Astrocyte of the cerebellum (primary cell): Measurements from ENCODE around the gene MZT1.

Source experiments
- DNase-seq: peaks from one replicate; pipeline ENCODE4 v3.0.0-alpha.2; 2011; ENCODE audit warnings: low read depth
- H3K4me3 ChIP-seq: 2 replicates; pipeline ENCODE4 v1.5.1; 2011; ENCODE audit warnings: mild to moderate bottlenecking, low read depth, low read length, moderate library complexity
- CTCF ChIP-seq: IDR thresholded peaks from 2 replicates; pipeline ENCODE4 v1.5.1; 2012; ENCODE audit warnings: low read length, low read depth, moderate library complexity, mild to moderate bottlenecking; ENCODE audit errors: missing control alignments
- in situ Hi-C: cut with HindIII; loops from 2 replicates; pipeline ENCODE4 v1.10.0; 2017; ENCODE audit warnings: low sequenced_read_pairs

MZT1 gene, protein sequence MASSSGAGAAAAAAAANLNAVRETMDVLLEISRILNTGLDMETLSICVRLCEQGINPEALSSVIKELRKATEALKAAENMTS

DNA sequence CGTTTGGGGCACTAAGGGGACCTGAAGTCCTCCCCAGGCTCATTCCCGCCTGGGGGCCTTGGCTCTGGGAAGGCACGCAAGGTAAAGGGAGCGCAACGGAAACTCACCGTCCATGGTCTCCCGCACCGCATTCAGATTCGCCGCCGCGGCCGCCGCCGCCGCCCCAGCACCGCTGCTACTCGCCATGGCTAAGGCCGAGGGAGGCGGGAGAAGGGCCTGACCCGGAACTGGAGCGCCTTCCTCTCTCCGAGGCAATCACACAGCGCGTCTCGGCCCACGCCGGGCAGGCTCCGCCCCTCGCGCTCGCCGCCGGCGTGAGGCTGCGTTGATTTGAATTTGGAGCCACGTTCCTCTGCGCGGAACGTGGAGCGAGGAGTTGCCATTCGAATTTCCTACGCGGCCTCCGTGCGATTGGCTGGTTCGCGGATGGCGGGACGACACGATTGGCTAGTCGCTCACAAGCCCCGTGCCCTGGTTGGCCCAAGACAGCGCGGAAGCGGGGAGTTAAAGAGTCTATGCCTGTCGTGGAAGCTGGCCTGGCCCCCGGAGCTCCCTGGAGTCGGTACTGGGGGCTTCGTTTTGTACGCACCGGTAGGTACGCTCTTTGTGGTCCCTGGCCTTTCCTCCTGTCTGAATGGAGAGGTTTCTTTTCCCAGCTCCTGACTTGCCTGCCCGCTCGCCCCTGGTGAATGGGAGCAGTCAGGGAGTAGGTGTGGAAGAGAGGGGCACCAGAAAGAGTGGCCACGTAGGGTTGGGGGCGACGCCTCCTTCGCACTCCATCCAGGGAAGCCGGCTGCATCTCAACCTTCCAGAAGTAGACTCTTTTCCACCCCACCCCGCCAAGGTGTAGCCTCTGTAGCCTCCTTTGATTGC, at the start of gene MZT1, which contains the start of gene BORA:
Gene MZT1, minus strand, starts transcription at position 213 of the 873 bp plus-strand sequence. Its CDS starts 27 bp downstream, at position 186.
Gene BORA, plus strand, starts transcription at position 507 of the 873 bp plus-strand sequence. CDS start 1,018 bp downstream, outside the sequence.
- in situ Hi-C loops: no loop called here
- DNase-seq: peak; percentile 96
- no peak for TF ChIP-seq CTCF
- peak within 1 kb of the TSS; percentile 93 for H3K4me3 ChIP-seq

DNA sequence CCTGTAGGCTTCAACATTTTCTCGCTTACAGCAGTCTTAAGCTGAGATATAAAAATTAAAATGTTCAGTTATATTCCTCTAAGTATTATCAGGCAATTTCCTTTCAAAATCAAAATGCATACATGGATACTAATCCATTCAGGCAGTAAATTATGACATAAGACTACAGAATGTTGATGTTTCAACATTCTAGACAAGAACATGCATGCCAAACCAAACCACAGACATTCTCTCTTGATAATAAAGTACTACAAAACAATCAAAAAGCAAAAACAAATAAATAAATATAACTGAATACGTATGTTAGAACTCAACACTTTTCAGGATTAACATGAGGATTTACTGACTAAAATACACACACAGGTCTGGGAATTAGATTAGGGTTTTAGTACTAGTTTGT, 46.6 kb upstream of the MZT1 start:
- no peak for DNase-seq
- no peak overlapping the region for H3K4me3 ChIP-seq
- TF ChIP-seq CTCF: no peak
- in situ Hi-C loops: no loop called here

- in situ Hi-C loops: no loop called here
- no peak for DNase-seq
- no peak for TF ChIP-seq CTCF
- no peak overlapping the region for H3K4me3 ChIP-seq
Observed at GRCh38 chr13:72763411-72763810, 36.0 kb upstream of the MZT1 start.

DNA sequence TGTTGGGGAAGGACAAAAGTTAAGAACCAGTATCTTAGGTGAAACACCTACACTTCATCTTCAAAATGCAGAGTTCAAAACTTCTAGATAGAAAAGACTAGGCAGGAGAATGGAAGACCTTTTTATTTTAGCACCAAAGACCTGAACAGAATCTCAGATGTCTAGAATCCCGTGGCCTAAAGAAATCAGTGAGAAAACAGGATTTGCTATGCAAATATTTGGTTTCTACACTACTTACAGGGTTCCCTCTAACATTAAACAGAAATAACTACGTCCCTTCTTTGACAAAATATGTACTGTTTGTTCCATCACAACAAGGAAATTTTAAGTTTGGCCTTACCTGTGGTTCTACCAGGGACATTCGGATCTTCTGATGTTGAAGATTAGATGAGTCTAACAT, 32.8 kb upstream of the MZT1 start:
- in situ Hi-C loops: no loop called here
- no peak overlapping the region for H3K4me3 ChIP-seq
- no peak for DNase-seq
- no peak for TF ChIP-seq CTCF

- no peak for TF ChIP-seq CTCF
- H3K4me3 ChIP-seq: no peak overlapping the region
- in situ Hi-C loops: no loop called here
- no peak for DNase-seq
Observed at GRCh38 chr13:72757792-72758535, 30.5 kb upstream of the MZT1 start.

DNA sequence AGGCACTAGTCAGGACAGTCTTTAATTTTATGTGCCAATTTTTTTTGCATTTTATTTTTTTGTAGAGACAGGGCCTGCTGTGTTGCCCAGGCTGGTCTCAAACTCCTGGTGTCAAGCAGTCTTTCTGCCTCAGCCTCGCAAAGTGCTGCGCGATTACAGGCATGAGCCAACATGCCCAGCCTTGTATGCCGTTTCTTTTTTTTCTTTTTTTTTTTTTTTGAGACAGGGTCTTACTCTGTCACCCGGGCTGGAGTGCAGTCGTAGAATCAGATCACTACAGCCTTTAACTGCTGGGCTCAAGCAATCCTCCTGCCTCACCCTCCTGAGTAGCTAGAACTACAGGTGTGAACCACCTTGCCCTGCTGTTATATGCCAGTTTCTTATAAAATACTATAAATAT, 26.7 kb upstream of the MZT1 start:
- no peak overlapping the region for H3K4me3 ChIP-seq
- TF ChIP-seq CTCF: no peak
- in situ Hi-C loops: no loop called here

More for the DNA sequence above, 26.7 kb upstream of the MZT1 start:
- DNase-seq: no peak
